IMR-90 (cell line): ENCODE measurements around the gene UBQLN2. TPM values are rescaled to one million over a fixed set of nuclear protein-coding genes. Genes with fewer than 3 reads are reported as not detected.

Experiments
- ATAC-seq: fragments of 200-7000 bp; cut with Tn5 transposase; 2 replicates; pipeline ENCODE4 v1.9.1; 2020; ENCODE audit warnings: low read depth, mild to moderate bottlenecking, moderate library complexity
- BruUV-seq: library from RNA; stranded (reverse); fragments of 400-500 nt; replicated peaks from 2 replicates; lab custom pipeline; 2021; lab: Mats Ljungman, UMichigan
- CTCF ChIA-PET: fragments of 300-600 bp; formaldehyde crosslinking; extraction: SDS; loops from one replicate; lab custom pipeline; 2021; ENCODE audit warnings: antibody characterized with exemption; lab: Yijun Ruan, JAX
- POLR2A ChIA-PET: fragments of 300-600 bp; sonication (Branson Sonifier 250); formaldehyde crosslinking; loops from one replicate; lab custom pipeline; 2022; ENCODE audit warnings: antibody characterized with exemption; ENCODE audit not compliant: unreplicated experiment; lab: Charles Lee
- DNase-seq: peaks from one replicate; pipeline ENCODE4 v3.0.0; 2013
- H2AFZ ChIP-seq: replicated peaks from 2 replicates; pipeline ENCODE3; 2013; ENCODE audit warnings: low read length, mild to moderate bottlenecking; ENCODE audit not compliant: poor library complexity
- H2AK5ac ChIP-seq: 2 replicates; pipeline ENCODE4 v1.6.1; 2013; ENCODE audit warnings: low read depth, low read length, inconsistent platforms
- H2AK9ac ChIP-seq: replicated peaks from 2 replicates; pipeline ENCODE3; 2013; ENCODE audit warnings: mild to moderate bottlenecking, low read depth, low read length, moderate library complexity; ENCODE audit not compliant: poor library complexity
- H2BK120ac ChIP-seq: 2 replicates; pipeline ENCODE4 v1.6.1; 2013; ENCODE audit warnings: low read depth, low read length, inconsistent platforms
- H2BK15ac ChIP-seq: 3 replicates; pipeline ENCODE4 v1.6.1; 2013; ENCODE audit warnings: low read depth, low read length, inconsistent platforms
- H2BK20ac ChIP-seq: 2 replicates; pipeline ENCODE4 v1.6.1; 2013; ENCODE audit warnings: low read depth, mild to moderate bottlenecking, inconsistent platforms, low read length, moderate library complexity
- H2BK5ac ChIP-seq: 2 replicates; pipeline ENCODE4 v1.6.1; 2013; ENCODE audit warnings: mild to moderate bottlenecking, low read depth, low read length, inconsistent platforms; ENCODE audit not compliant: poor library complexity, severe bottlenecking
- H3K14ac ChIP-seq: replicated peaks from 2 replicates; pipeline ENCODE4 v1.6.1; 2013; ENCODE audit warnings: low read depth, low read length, inconsistent platforms
- H3K18ac ChIP-seq: 2 replicates; pipeline ENCODE4 v1.6.1; 2013; ENCODE audit warnings: low read depth, low read length, control low read depth
- H3K23ac ChIP-seq: 2 replicates; pipeline ENCODE4 v1.6.1; 2013; ENCODE audit warnings: low read depth, low read length, inconsistent platforms
- H3K27ac ChIP-seq: 2 replicates; pipeline ENCODE4 v1.5.1; 2013; ENCODE audit warnings: mild to moderate bottlenecking, control low read depth, low read length; ENCODE audit not compliant: insufficient read depth
- H3K27me3 ChIP-seq: 2 replicates; pipeline ENCODE4 v1.6.1; 2013; ENCODE audit warnings: low read length; ENCODE audit not compliant: control insufficient read depth, insufficient read depth
- H3K36me3 ChIP-seq: 2 replicates; pipeline ENCODE4 v1.6.1; 2013; ENCODE audit warnings: low read length, mixed read lengths; ENCODE audit not compliant: control insufficient read depth, insufficient read depth
- H3K4ac ChIP-seq: 2 replicates; pipeline ENCODE4 v1.6.1; 2013; ENCODE audit warnings: low read depth, low read length, inconsistent platforms
- H3K4me1 ChIP-seq: 2 replicates; pipeline ENCODE4 v1.6.1; 2013; ENCODE audit warnings: low read length, mixed read lengths; ENCODE audit not compliant: control insufficient read depth, insufficient read depth
- H3K4me2 ChIP-seq: 2 replicates; pipeline ENCODE4 v1.6.1; 2013; ENCODE audit warnings: low read depth, mild to moderate bottlenecking, control low read depth, low read length, moderate library complexity
- H3K4me3 ChIP-seq: 2 replicates; pipeline ENCODE4 v1.5.1; 2013; ENCODE audit warnings: low read depth, mild to moderate bottlenecking, control low read depth, low read length, moderate library complexity; ENCODE audit not compliant: insufficient read depth
- H3K56ac ChIP-seq: 2 replicates; pipeline ENCODE4 v1.6.1; 2013; ENCODE audit warnings: low read length, inconsistent platforms; ENCODE audit not compliant: insufficient read depth; ENCODE audit errors: extremely low read depth
- H3K79me1 ChIP-seq, 2 experiments: 2 replicates each; pipeline ENCODE4 v1.6.1; 2013; ENCODE audit warnings: low read length in 2 of 2, inconsistent platforms in 1 of 2, low read depth in 1 of 2
- H3K9ac ChIP-seq: 2 replicates; pipeline ENCODE4 v1.6.1; 2013; ENCODE audit warnings: low read depth, low read length, control low read depth
- H3K9me1 ChIP-seq: 2 replicates; pipeline ENCODE4 v1.6.1; 2013; ENCODE audit warnings: low read length, inconsistent platforms; ENCODE audit not compliant: insufficient read depth
- H3K9me3 ChIP-seq: 2 replicates; pipeline ENCODE4 v1.6.1; 2013; ENCODE audit warnings: low read length; ENCODE audit not compliant: control insufficient read depth, insufficient read depth
- H4K20me1 ChIP-seq: 2 replicates; pipeline ENCODE4 v1.6.1; 2013; ENCODE audit warnings: low read length, inconsistent platforms; ENCODE audit not compliant: insufficient read depth
- H4K5ac ChIP-seq: 2 replicates; pipeline ENCODE4 v1.6.1; 2013; ENCODE audit warnings: mild to moderate bottlenecking, low read depth, low read length, control low read depth
- H4K8ac ChIP-seq, 2 experiments: 2 replicates each; pipeline ENCODE4 v1.6.1; 2013; ENCODE audit warnings: low read depth in 2 of 2, low read length in 2 of 2, control low read depth in 1 of 2, inconsistent platforms in 1 of 2
- H4K91ac ChIP-seq: 2 replicates; pipeline ENCODE4 v1.6.1; 2013; ENCODE audit warnings: low read depth, low read length, inconsistent platforms; ENCODE audit not compliant: insufficient read depth
- CEBPB ChIP-seq: IDR thresholded peaks from 2 replicates; pipeline ENCODE4 v1.6.1; 2012; ENCODE audit warnings: low read depth, low read length, improper control_type of control experiment
- FOS ChIP-seq: fragments of 150-350 bp; IDR thresholded peaks from 2 replicates; pipeline ENCODE4 v1.6.1; 2016; ENCODE audit warnings: low read depth, low read length
- MXI1 ChIP-seq: IDR thresholded peaks from 2 replicates; pipeline ENCODE4 v1.6.1; 2012; ENCODE audit warnings: low read depth, mild to moderate bottlenecking, low read length, moderate library complexity, borderline replicate concordance
- NFE2L2 ChIP-seq: fragments of 150-350 bp; IDR thresholded peaks from 2 replicates; pipeline ENCODE4 v1.6.1; 2016; ENCODE audit warnings: low read depth, mild to moderate bottlenecking, low read length
- RAD21 ChIP-seq: IDR thresholded peaks from 2 replicates; pipeline ENCODE4 v1.6.1; 2012; ENCODE audit warnings: low read length, improper control_type of control experiment
- RCOR1 ChIP-seq: IDR thresholded peaks from 2 replicates; pipeline ENCODE4 v1.6.1; 2012; ENCODE audit warnings: mild to moderate bottlenecking, low read length, improper control_type of control experiment; ENCODE audit not compliant: insufficient replicate concordance
- RFX5 ChIP-seq: IDR thresholded peaks from 2 replicates; pipeline ENCODE4 v1.8.0; 2012; ENCODE audit warnings: low read depth, mild to moderate bottlenecking, low read length, moderate library complexity
- WGBS, 2 experiments: methylation state at CpG; one replicate each; pipeline versions ENCODE4 v1.1.5 to v1.1.7; 2013; ENCODE audit warnings: missing lambda C conversion rate in 2 of 2; ENCODE audit not compliant: insufficient read length in 1 of 2; ENCODE audit errors: extremely low coverage in 2 of 2; 5-methylcytosine and 5-hydroxymethylcytosine counted together
- dilution Hi-C: fragments of 300-500 bp; cut with HindIII; formaldehyde crosslinking; loops from one replicate; pipeline ENCODE4 v1.14.3; 2018; ENCODE audit warnings: low sequenced_read_pairs; ENCODE audit not compliant: unreplicated experiment
- in situ Hi-C: fragments of 300-500 bp; cut with MboI; formaldehyde crosslinking; loops from 3 replicates; pipeline ENCODE4 v1.14.3; 2019; ENCODE audit warnings: low sequenced_read_pairs, inconsistent platforms, mixed read lengths
- intact Hi-C: fragments of 100-400 bp; cut with micrococcal nuclease; formaldehyde crosslinking; loops from 2 replicates; pipeline ENCODE4 v1.10.0; 2022
- polyA plus RNA-seq, 3 experiments: library from polyadenylated mRNA; depleted of rRNA; stranded (reverse); fragments of >200 nt; gene quantifications; 2 replicates each; pipeline ENCODE4 v1.2.3, GENCODE V29; 2012; ENCODE audit warnings: low replicate concordance in 1 of 3
- total RNA-seq: library from RNA; depleted of rRNA; stranded (reverse); fragments of >200 nt; gene quantifications from 2 replicates; pipeline ENCODE4 v1.2.3, GENCODE V29; 2012
- TF ChIP-seq, protein P1 (sequence below): fragments of 150-350 bp; IDR thresholded peaks from 2 replicates; pipeline ENCODE4 v1.6.1; 2016; ENCODE audit warnings: low read depth, mild to moderate bottlenecking, low read length, moderate library complexity, borderline replicate concordance
- TF ChIP-seq, protein P2 (sequence below): fragments of 150-350 bp; IDR thresholded peaks from 2 replicates; pipeline ENCODE4 v1.6.1; 2017; ENCODE audit warnings: mild to moderate bottlenecking, antibody characterized with exemption, low read length, low read depth
- TF ChIP-seq, protein P3 (sequence below): conservative IDR thresholded peaks from 2 replicates; pipeline ENCODE4 v1.5.1; 2012; ENCODE audit warnings: mild to moderate bottlenecking, low read depth, low read length, improper control_type of control experiment

Gene UBQLN2
- total and polyA plus RNA-seq, 2 of the 4 experiments (the other 2 are of a cell fraction) = 4.1 to 24.5 TPM

DNA sequence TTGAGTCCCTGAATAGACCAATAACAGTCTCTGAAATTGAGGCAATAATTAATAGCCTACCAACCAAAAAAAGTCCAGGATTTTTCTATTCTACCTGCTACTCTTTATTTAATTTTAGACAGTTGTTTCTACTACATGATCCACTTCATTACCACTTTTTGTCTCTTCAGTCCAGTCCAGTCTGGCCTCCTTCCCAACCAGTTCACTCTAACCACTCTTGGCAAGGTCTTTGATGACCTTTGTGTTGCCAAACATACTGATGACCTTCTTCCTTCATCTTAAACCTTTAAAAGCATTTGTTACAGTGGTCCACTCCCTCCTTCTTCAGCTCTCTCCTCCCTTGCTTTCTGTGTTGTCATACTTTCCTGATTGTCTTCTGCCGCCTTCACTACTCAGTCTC is 12.8 kb upstream of the UBQLN2 start:
- Histone ChIP-seq H3K18ac (no peak overlapping the region), H2BK5ac (no peak overlapping the region), H3K9me3 (peaks cover 3% of the 10 kb centered on the region; the same call in 1 of the 2 replicates), H3K4me3 (no peak overlapping the region), H2AFZ (no peak overlapping the region), H3K4ac (no peak overlapping the region), H3K9me1 (no peaks in the 10 kb centered on the region), H2BK15ac (no peak overlapping the region), H3K14ac (no peak overlapping the region), H3K23ac (no peak overlapping the region), H2AK9ac (no peak overlapping the region), H2AK5ac (no peak overlapping the region), H3K27me3 (peaks cover 1% of the 10 kb centered on the region; the same call in 1 of the 2 replicates), H2BK20ac (no peak overlapping the region), H3K79me1 (no peaks in the 10 kb centered on the region), H4K91ac (no peak overlapping the region), H3K36me3 (no peaks in the 10 kb centered on the region), H3K27ac (no peak overlapping the region), H4K20me1 (no peaks in the 10 kb centered on the region), H3K9ac (no peak overlapping the region), H3K56ac (no peak overlapping the region), H4K8ac (no peak overlapping the region), H3K4me1 (no peaks in the 10 kb centered on the region), H4K5ac (no peak overlapping the region), H3K4me2 (no peak overlapping the region), H2BK120ac (no peak overlapping the region)
- BruUV-seq = no TSS peak
- intact Hi-C loops (no loop called here), dilution Hi-C loops (no loop called here), in situ Hi-C loops (no loop called here)
- no CpG with 5 or more reads among the region's 1 CpG for WGBS, 2 experiments
- ATAC-seq = no peak
- ChIA-PET POLR2A (no interaction called here), CTCF (no interaction called here)
- no peak for DNase-seq
- TF ChIP-seq MXI1 (no peak), RFX5 (no peak), RAD21 (no peak), RCOR1 (no peak), FOS (no peak), NFE2L2 (no peak), CEBPB (no peak)
- TF ChIP-seq, protein P1, sequence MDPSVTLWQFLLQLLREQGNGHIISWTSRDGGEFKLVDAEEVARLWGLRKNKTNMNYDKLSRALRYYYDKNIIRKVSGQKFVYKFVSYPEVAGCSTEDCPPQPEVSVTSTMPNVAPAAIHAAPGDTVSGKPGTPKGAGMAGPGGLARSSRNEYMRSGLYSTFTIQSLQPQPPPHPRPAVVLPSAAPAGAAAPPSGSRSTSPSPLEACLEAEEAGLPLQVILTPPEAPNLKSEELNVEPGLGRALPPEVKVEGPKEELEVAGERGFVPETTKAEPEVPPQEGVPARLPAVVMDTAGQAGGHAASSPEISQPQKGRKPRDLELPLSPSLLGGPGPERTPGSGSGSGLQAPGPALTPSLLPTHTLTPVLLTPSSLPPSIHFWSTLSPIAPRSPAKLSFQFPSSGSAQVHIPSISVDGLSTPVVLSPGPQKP = no peak
- TF ChIP-seq, protein P2, sequence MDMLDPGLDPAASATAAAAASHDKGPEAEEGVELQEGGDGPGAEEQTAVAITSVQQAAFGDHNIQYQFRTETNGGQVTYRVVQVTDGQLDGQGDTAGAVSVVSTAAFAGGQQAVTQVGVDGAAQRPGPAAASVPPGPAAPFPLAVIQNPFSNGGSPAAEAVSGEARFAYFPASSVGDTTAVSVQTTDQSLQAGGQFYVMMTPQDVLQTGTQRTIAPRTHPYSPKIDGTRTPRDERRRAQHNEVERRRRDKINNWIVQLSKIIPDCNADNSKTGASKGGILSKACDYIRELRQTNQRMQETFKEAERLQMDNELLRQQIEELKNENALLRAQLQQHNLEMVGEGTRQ = no peak
- TF ChIP-seq, protein P3, sequence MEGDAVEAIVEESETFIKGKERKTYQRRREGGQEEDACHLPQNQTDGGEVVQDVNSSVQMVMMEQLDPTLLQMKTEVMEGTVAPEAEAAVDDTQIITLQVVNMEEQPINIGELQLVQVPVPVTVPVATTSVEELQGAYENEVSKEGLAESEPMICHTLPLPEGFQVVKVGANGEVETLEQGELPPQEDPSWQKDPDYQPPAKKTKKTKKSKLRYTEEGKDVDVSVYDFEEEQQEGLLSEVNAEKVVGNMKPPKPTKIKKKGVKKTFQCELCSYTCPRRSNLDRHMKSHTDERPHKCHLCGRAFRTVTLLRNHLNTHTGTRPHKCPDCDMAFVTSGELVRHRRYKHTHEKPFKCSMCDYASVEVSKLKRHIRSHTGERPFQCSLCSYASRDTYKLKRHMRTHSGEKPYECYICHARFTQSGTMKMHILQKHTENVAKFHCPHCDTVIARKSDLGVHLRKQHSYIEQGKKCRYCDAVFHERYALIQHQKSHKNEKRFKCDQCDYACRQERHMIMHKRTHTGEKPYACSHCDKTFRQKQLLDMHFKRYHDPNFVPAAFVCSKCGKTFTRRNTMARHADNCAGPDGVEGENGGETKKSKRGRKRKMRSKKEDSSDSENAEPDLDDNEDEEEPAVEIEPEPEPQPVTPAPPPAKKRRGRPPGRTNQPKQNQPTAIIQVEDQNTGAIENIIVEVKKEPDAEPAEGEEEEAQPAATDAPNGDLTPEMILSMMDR = no peak
